Naive thymus-derived CD4-positive, alpha-beta T cell (primary cell): ENCODE measurements around the gene ULK1. TPM values are rescaled to one million over a fixed set of nuclear protein-coding genes. Genes with fewer than 3 reads are reported as not detected.

Experiments used
- ATAC-seq: fragments of 150-1000 bp; cut with Tn5 transposase; 2 replicates; pipeline ENCODE4 v1.10.0; 2021; ENCODE audit warnings: mild to moderate bottlenecking, moderate library complexity
- CTCF ChIA-PET: fragments of 350-600 bp; sonication (Branson Sonifier 250); formaldehyde crosslinking; loops from one replicate; lab custom pipeline; 2021; ENCODE audit warnings: antibody characterized with exemption; lab: Charles Lee
- POLR2A ChIA-PET: fragments of 350-600 bp; sonication (Branson Sonifier 250); formaldehyde crosslinking; loops from one replicate; lab custom pipeline; 2021; ENCODE audit warnings: antibody characterized with exemption, inconsistent platforms; lab: Charles Lee
- DNase-seq, 9 donors: peaks; one replicate each; pipeline versions ENCODE4 v3.0.0 to v3.0.0-alpha.2; 2020 to 2022; ENCODE audit warnings: mixed read lengths in 1 of 9
- H3K27ac ChIP-seq: one replicate; pipeline ENCODE4 v1.7.0; 2013; ENCODE audit warnings: mild to moderate bottlenecking, low read depth, low read length, moderate library complexity
- H3K27me3 ChIP-seq, 2 donors: one replicate each; pipeline ENCODE4 v1.7.0; 2013; ENCODE audit warnings: low read length in 2 of 2, mild to moderate bottlenecking in 2 of 2, moderate library complexity in 2 of 2; ENCODE audit not compliant: control insufficient read depth in 2 of 2, insufficient read depth in 2 of 2
- H3K36me3 ChIP-seq, 3 experiments: 1 replicate in 2 of 3; 2 replicates in 1 of 3; pipeline ENCODE4 v1.7.0; 2013; ENCODE audit warnings: low read length in 3 of 3, mild to moderate bottlenecking in 3 of 3, moderate library complexity in 1 of 3; ENCODE audit not compliant: insufficient read depth in 3 of 3, control insufficient read depth in 2 of 3
- H3K4me1 ChIP-seq, 2 donors: one replicate each; pipeline ENCODE4 v1.7.0; 2013; ENCODE audit warnings: low read length in 2 of 2, mild to moderate bottlenecking in 2 of 2, moderate library complexity in 1 of 2; ENCODE audit not compliant: control insufficient read depth in 2 of 2, insufficient read depth in 2 of 2
- H3K4me3 ChIP-seq: 2 replicates; pipeline ENCODE4 v1.7.0; 2013; ENCODE audit warnings: mild to moderate bottlenecking, low read length
- H3K9me3 ChIP-seq, 3 experiments: 1 replicate in 2 of 3; 2 replicates in 1 of 3; pipeline ENCODE4 v1.7.0; 2013; ENCODE audit warnings: low read length in 3 of 3; ENCODE audit not compliant: control insufficient read depth in 2 of 3
- H3K27ac Mint-ChIP-seq, 9 donors: one replicate each; pipeline ENCODE4 v1.8.0; 2020 to 2022; ENCODE audit warnings: mixed read lengths in 9 of 9, mild to moderate bottlenecking in 8 of 9, moderate library complexity in 5 of 9, inconsistent platforms in 2 of 9
- H3K27me3 Mint-ChIP-seq, 5 donors: one replicate each; pipeline ENCODE4 v1.8.0; 2021 to 2022; ENCODE audit warnings: mixed read lengths in 5 of 5, mild to moderate bottlenecking in 1 of 5
- H3K36me3 Mint-ChIP-seq, 5 donors: one replicate each; pipeline ENCODE4 v1.8.0; 2020 to 2022; ENCODE audit warnings: mixed read lengths in 5 of 5, mild to moderate bottlenecking in 3 of 5, inconsistent platforms in 1 of 5
- H3K4me1 Mint-ChIP-seq, 7 donors: one replicate each; pipeline ENCODE4 v1.8.0; 2020 to 2022; ENCODE audit warnings: mixed read lengths in 7 of 7, mild to moderate bottlenecking in 3 of 7, inconsistent platforms in 1 of 7
- H3K4me3 Mint-ChIP-seq, 10 donors: one replicate each; pipeline ENCODE4 v1.8.0; 2020 to 2022; ENCODE audit warnings: mild to moderate bottlenecking in 10 of 10, mixed read lengths in 10 of 10, moderate library complexity in 6 of 10, inconsistent platforms in 2 of 10
- H3K9me3 Mint-ChIP-seq, 11 donors: one replicate each; pipeline ENCODE4 v1.8.0; 2020 to 2022; ENCODE audit warnings: mixed read lengths in 11 of 11, mild to moderate bottlenecking in 4 of 11, inconsistent platforms in 1 of 11, moderate library complexity in 1 of 11
- intact Hi-C, 2 donors: fragments of 100-400 bp; cut with micrococcal nuclease; formaldehyde crosslinking; loops; one replicate each; pipeline ENCODE4 v1.15.1; 2023
- polyA plus RNA-seq, 2 donors: library from polyadenylated mRNA; unstranded; fragments of 300-500 nt; fragmentation: Illumina TruSeq; gene quantifications; one replicate each; pipeline ENCODE4 v1.2.3, GENCODE V29; 2021
- total RNA-seq, 6 experiments: library from RNA in 5 of 6; stranded (reverse) in 5 of 6; gene quantifications; 1 replicate in 5 of 6; 2 replicates in 1 of 6; pipeline ENCODE4 v1.2.3 and lab custom pipeline; 2021 to 2026

The ULK1 gene
- total and polyA plus RNA-seq, 7 experiments from 2014 or later = 0.28 to 109 (median 36.3) TPM

- no peak overlapping the region for H3K4me3 Mint-ChIP-seq
- H3K9me3 Mint-ChIP-seq = no peaks in the 10 kb centered on the region
- H3K4me1 Mint-ChIP-seq = peaks cover 0 to 12% (median 11%) of the 10 kb centered on the region in 7 donors
- H3K36me3 Mint-ChIP-seq = peaks cover 0 to 7% (median 0%) of the 10 kb centered on the region in 5 donors
- H3K27me3 Mint-ChIP-seq = no peaks in the 10 kb centered on the region
- intact Hi-C loops = no loop called here
- peaks cover 0 to 37% (median 0%) of the 10 kb centered on the region in 3 experiments for H3K36me3 ChIP-seq
- ATAC-seq (peak; percentile 6), DNase-seq (no peak)
- no peaks in the 10 kb centered on the region for H3K4me1 ChIP-seq
- H3K27ac ChIP-seq = no peak overlapping the region
- POLR2A ChIA-PET = no interaction called here
- no peak overlapping the region for H3K4me3 ChIP-seq
- CTCF ChIA-PET = interaction anchor here (0.5 kb wide), 1 partner anchor 140 kb away, joined by 3 read pairs; no protein-coding TSS in a partner anchor
- no peak overlapping the region for H3K27ac Mint-ChIP-seq
- no peaks in the 10 kb centered on the region for H3K27me3 ChIP-seq
- H3K9me3 ChIP-seq = no peaks in the 10 kb centered on the region
Measured at GRCh38 chr12:131923260-131923659, 28.8 kb downstream of the ULK1 start.

GRCh38 chr12:131927110-131928079 lies 33.0 kb downstream of the ULK1 start:
- CTCF ChIA-PET = interaction anchor here (1.1 kb wide), 1 partner anchor 258 kb away, joined by 4 read pairs; no protein-coding TSS in a partner anchor
- no peak for DNase-seq
- no peaks in the 10 kb centered on the region for H3K4me1 ChIP-seq

GRCh38 chr12:131928080-131928710 lies 33.8 kb downstream of the ULK1 start:
- no peak for ATAC-seq
- POLR2A ChIA-PET = interaction anchor here (0.8 to 1.4 kb wide), 3 partner anchors 8 to 120 kb away, joined by 3 to 9 read pairs (median 4); partner anchors contain the start of gene EP400
- H3K4me3 ChIP-seq = peak overlapping the region; percentile 75

More at GRCh38 chr12:131927110-131928079, 33.0 kb downstream of the ULK1 start:
- Mint-ChIP-seq H3K36me3 (peaks cover 0 to 8% (median 3%) of the 10 kb centered on the region in 5 donors), H3K4me1 (peaks cover 8 to 26% (median 24%) of the 10 kb centered on the region in 7 donors), H3K27ac (peak overlapping the region in 6 of 9 donors; percentile 61 to 92 (median 78)), H3K27me3 (no peaks in the 10 kb centered on the region), H3K4me3 (peak overlapping the region; percentile 86 to 100 (median 92)), H3K9me3 (no peaks in the 10 kb centered on the region)
- H3K4me3 ChIP-seq = no peak overlapping the region
- no peak overlapping the region for H3K27ac ChIP-seq
- no peaks in the 10 kb centered on the region for H3K9me3 ChIP-seq
- no peak for ATAC-seq
- H3K36me3 ChIP-seq = peaks cover 1 to 16% (median 5%) of the 10 kb centered on the region in 3 experiments
- H3K27me3 ChIP-seq = no peaks in the 10 kb centered on the region
- intact Hi-C loops = loop anchor here (2.0 to 5.0 kb wide), 2 partner anchors 35 to 1057 kb away; no protein-coding TSS in a partner anchor
- POLR2A ChIA-PET = interaction anchor here (0.8 to 1.4 kb wide), 4 partner anchors 9 to 119 kb away, joined by 3 to 9 read pairs (median 4); partner anchors contain the start of gene EP400

DNA sequence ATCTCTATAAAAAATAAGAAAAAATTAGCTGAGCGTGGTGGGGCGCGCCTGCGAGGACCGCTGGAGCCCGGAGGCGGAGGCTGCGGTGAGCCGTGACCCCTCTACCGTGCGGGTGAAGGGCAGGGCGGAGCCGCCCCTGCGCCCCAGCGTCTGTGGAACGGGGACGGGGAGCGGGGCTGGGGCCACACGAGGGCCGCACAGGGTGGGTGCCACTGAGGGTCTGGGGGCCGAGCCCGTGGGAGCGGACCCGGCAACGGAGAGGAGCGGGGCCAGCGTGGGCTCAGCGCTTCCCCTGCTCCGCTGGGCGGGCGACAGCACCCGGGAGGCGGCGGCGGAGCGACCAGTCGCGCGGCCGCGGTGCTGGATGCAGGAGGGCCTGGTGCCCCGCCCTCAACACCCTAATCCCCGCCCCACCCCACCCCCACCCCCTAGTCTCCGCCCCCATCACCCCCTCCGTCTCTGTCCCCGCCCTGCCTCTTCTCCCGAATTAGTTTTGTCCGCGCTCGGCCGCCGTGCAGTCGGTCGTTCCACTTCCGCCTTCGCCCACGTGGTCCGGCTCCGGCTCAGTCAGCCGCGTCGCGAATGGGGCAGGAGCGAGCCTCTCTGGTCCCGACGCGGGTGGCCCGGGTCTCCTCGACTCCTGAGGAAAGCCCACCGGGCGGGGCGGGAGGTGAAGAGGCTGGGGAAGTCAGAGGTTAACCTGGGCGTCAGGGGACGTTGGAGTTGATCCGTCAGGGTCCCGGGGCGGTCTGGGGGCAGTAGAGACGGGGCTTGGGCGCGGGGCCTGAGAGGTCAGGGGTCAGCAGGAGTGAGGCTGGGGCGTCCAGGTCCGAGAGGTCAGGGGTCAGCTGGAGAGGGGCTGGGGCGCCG lies 34.5 kb downstream of the ULK1 start, which contains the start of gene PUS1:
Gene PUS1, plus strand, starts transcription at position 566 of the 870 bp plus-strand sequence. CDS start 447 bp downstream, outside the sequence.
- peak within 1 kb of the TSS; percentile 79 to 97 (median 88) for H3K27ac Mint-ChIP-seq
- CTCF ChIA-PET = interaction anchor here (0.6 to 1.1 kb wide), 2 partner anchors 93 to 257 kb away, joined by 4 to 6 read pairs; no protein-coding TSS in a partner anchor
- POLR2A ChIA-PET = interaction anchor here (0.8 to 1.9 kb wide), 5 partner anchors 8 to 32 kb away, joined by 3 to 9 read pairs (median 7); partner anchors contain the start of gene EP400
- peak within 1 kb of the TSS; percentile 75 for H3K4me3 ChIP-seq
- no peaks in the 10 kb centered on the region for H3K9me3 ChIP-seq
- no peaks in the 10 kb centered on the region for H3K9me3 Mint-ChIP-seq
- H3K27ac ChIP-seq = peak within 1 kb of the TSS; percentile 89
- intact Hi-C loops = loop anchor here (1.0 to 5.0 kb wide), 6 partner anchors 20 to 1058 kb away; partner anchors contain the start of genes EP400 (in 2 of the 2) and ULK1 (in 1 of the 2)
- peak within 1 kb of the TSS; percentile 87 to 100 (median 92) for H3K4me3 Mint-ChIP-seq
- peaks cover 13 to 28% (median 25%) of the 10 kb centered on the region in 7 donors for H3K4me1 Mint-ChIP-seq
- H3K27me3 Mint-ChIP-seq = no peaks in the 10 kb centered on the region
- H3K36me3 ChIP-seq = peaks cover 6 to 32% (median 9%) of the 10 kb centered on the region in 3 experiments
- ATAC-seq (peak; percentile 95), DNase-seq (peak; percentile 84 to 95 (median 93))
- H3K36me3 Mint-ChIP-seq = peaks cover 6 to 19% (median 15%) of the 10 kb centered on the region in 5 donors
- no peaks in the 10 kb centered on the region for H3K27me3 ChIP-seq
- no peaks in the 10 kb centered on the region for H3K4me1 ChIP-seq

More at GRCh38 chr12:131928080-131928710, 33.8 kb downstream of the ULK1 start:
- no peaks in the 10 kb centered on the region for H3K27me3 ChIP-seq
- peak overlapping the region; percentile 76 for H3K27ac ChIP-seq
- Mint-ChIP-seq H3K27ac (peak overlapping the region; percentile 61 to 95 (median 86)), H3K4me1 (peaks cover 13 to 28% (median 25%) of the 10 kb centered on the region in 7 donors), H3K27me3 (no peaks in the 10 kb centered on the region), H3K36me3 (peaks cover 0 to 12% (median 8%) of the 10 kb centered on the region in 5 donors), H3K9me3 (no peaks in the 10 kb centered on the region), H3K4me3 (peak overlapping the region; percentile 86 to 100 (median 92))
- no peak for DNase-seq
- no peaks in the 10 kb centered on the region for H3K9me3 ChIP-seq
- CTCF ChIA-PET = interaction anchor here (1.1 kb wide), 1 partner anchor 258 kb away, joined by 4 read pairs; no protein-coding TSS in a partner anchor
- no peaks in the 10 kb centered on the region for H3K4me1 ChIP-seq
- peaks cover 6 to 24% (median 7%) of the 10 kb centered on the region in 3 experiments for H3K36me3 ChIP-seq
- intact Hi-C loops = loop anchor here (2.0 to 5.0 kb wide), 2 partner anchors 34 to 1057 kb away; no protein-coding TSS in a partner anchor
